Esophagus muscularis mucosa (tissue), 4 donors: ENCODE data around the gene PSKH1. TPM values are rescaled to one million over a fixed set of nuclear protein-coding genes. Genes with fewer than 3 reads are reported as not detected.

Source experiments
- DNase-seq: peaks from one replicate; pipeline ENCODE4 v3.0.0-alpha.2; 2017; ENCODE audit errors: extremely low spot score
- H3K27ac ChIP-seq, 4 donors: fragments of 200-600 bp; sonication (generic); replicated peaks in 1 of 4; 1 replicate in 3 of 4; 2 replicates in 1 of 4; pipeline ENCODE4 v1.5.1; 2016 to 2019; ENCODE audit warnings: mild to moderate bottlenecking in 1 of 4
- H3K27me3 ChIP-seq, 4 donors: fragments of 200-600 bp; sonication (generic); one replicate each; pipeline versions ENCODE4 v1.5.1 to v1.6.0; 2016 to 2019
- H3K36me3 ChIP-seq, 4 donors: fragments of 200-600 bp; sonication (generic); one replicate each; pipeline ENCODE4 v1.5.1; 2016 to 2019
- H3K4me1 ChIP-seq, 4 donors: fragments of 200-600 bp; sonication (generic); one replicate each; pipeline ENCODE4 v1.5.1; 2016 to 2019
- H3K4me3 ChIP-seq, 4 donors: fragments of 200-600 bp; sonication (generic); 1 replicate in 2 of 4; 2 replicates in 2 of 4; pipeline ENCODE4 v1.5.1; 2016 to 2019; ENCODE audit warnings: mild to moderate bottlenecking in 4 of 4, moderate library complexity in 1 of 4
- H3K9me3 ChIP-seq, 4 donors: fragments of 200-600 bp; sonication (generic); 1 replicate in 3 of 4; 2 replicates in 1 of 4; pipeline ENCODE4 v1.5.1; 2016 to 2019
- CTCF ChIP-seq, 3 experiments: fragments of 200-600 bp in 2 of 3; fragments of 450-650 bp in 1 of 3; sonication (generic) in 2 of 3; IDR thresholded peaks; one replicate each; pipeline ENCODE4 v1.5.1; 2017 to 2019; ENCODE audit warnings: antibody characterized with exemption in 3 of 3, mild to moderate bottlenecking in 2 of 3, moderate library complexity in 1 of 3
- EP300 ChIP-seq: sonication (generic); formaldehyde crosslinking; IDR thresholded peaks from one replicate; pipeline ENCODE4 v1.6.1; 2017; ENCODE audit warnings: antibody characterized with exemption
- POLR2A ChIP-seq: fragments of 450-650 bp; IDR thresholded peaks from one replicate; pipeline ENCODE4 v1.6.1; 2017; ENCODE audit warnings: antibody characterized with exemption, moderate library complexity, mild to moderate bottlenecking, low read depth
- POLR2AphosphoS5 ChIP-seq, 2 donors: sonication (generic); formaldehyde crosslinking; IDR thresholded peaks; one replicate each; pipeline ENCODE4 v1.6.1; 2017; ENCODE audit warnings: antibody characterized with exemption in 2 of 2
- WGBS: methylation state at CpG from one replicate; pipeline ENCODE4 v1.1.5; 2018; 5-methylcytosine and 5-hydroxymethylcytosine counted together
- intact Hi-C: fragments of 100-400 bp; cut with DNase I; formaldehyde crosslinking; loops from one replicate; pipeline ENCODE4 v1.15.1; 2023
- total RNA-seq, 4 donors: library from RNA; depleted of rRNA; stranded (reverse); fragments of >200 nt; gene quantifications; one replicate each; pipeline versions ENCODE4 v1.1.0 to v1.2.1, GENCODE V29; 2016

PSKH1 gene
- total RNA-seq, 4 donors from 2014 or later = 16.1 to 35.4 (median 26.4) TPM

DNA sequence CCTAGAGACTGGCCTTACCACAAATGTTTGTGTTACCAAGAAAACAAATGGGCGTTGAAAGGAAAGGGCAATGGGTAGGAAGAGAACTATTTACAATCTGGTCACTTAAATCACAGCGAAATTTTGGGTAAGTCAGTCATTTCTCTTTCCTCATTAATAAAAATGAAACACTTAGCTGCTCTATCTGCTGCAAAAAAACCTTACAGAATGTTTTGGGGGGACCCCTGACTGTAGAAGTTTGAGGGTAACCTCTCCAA is 47.1 kb upstream of the PSKH1 start:
- Histone ChIP-seq H3K4me3 (peak overlapping the region; percentile 85 to 99 (median 93)), H3K27ac (peak overlapping the region; percentile 98 to 99 (median 99)), H3K9me3 (no peaks in the 10 kb centered on the region), H3K27me3 (no peaks in the 10 kb centered on the region), H3K4me1 (peaks cover 54 to 79% (median 69%) of the 10 kb centered on the region in 4 donors), H3K36me3 (peaks cover 0 to 5% (median 0%) of the 10 kb centered on the region in 4 donors)
- intact Hi-C loops = no loop called here
- DNase-seq = no peak
- WGBS = 2% methylated on average over 2 of the region's 2 CpGs
- no peak for TF ChIP-seq POLR2AphosphoS5 (IDR thresholded peaks at IDR 0.05)
- TF ChIP-seq EP300 = no peak
- TF ChIP-seq CTCF (IDR thresholded peaks at IDR 0.05) = no peak
- no peak for TF ChIP-seq POLR2A

- intact Hi-C loops = no loop called here
- DNase-seq = peak; percentile 99
- Histone ChIP-seq H3K27ac (peak within 1 kb of the TSS; percentile 98 to 99 (median 99)), H3K27me3 (no peaks in the 10 kb centered on the region), H3K9me3 (no peaks in the 10 kb centered on the region), H3K36me3 (peaks cover 0 to 5% (median under 1%) of the 10 kb centered on the region in 4 donors), H3K4me3 (peak within 1 kb of the TSS; percentile 85 to 99 (median 93)), H3K4me1 (peaks cover 50 to 79% (median 66%) of the 10 kb centered on the region in 4 donors)
- 0% methylated on average over 4 of the region's 57 CpGs for WGBS
- TF ChIP-seq POLR2AphosphoS5 (IDR thresholded peaks at IDR 0.05) (peak; percentile 88 to 89), EP300 (no peak), CTCF (IDR thresholded peaks at IDR 0.05) (peak in 1 of 3 experiments; percentile 18), POLR2A (peak; percentile 39)
Measured at GRCh38 chr16:67846320-67847063, 46.6 kb upstream of the PSKH1 start, which contains the start of gene NUTF2. Gene NUTF2, plus strand, starts transcription at chr16:67846933. Its CDS starts 18,198 bp downstream, at chr16:67865131.

GRCh38 chr16:67847064-67847861 is 45.8 kb upstream of the PSKH1 start, which contains the start of gene CENPT:
Gene CENPT, minus strand, starts transcription at chr16:67847693. Its CDS starts 13,834 bp downstream, at chr16:67833859.
- Histone ChIP-seq H3K27ac (peak within 1 kb of the TSS; percentile 98 to 99 (median 99)), H3K27me3 (no peaks in the 10 kb centered on the region), H3K4me1 (peaks cover 48 to 81% (median 63%) of the 10 kb centered on the region in 4 donors), H3K4me3 (peak within 1 kb of the TSS; percentile 85 to 99 (median 93)), H3K9me3 (no peaks in the 10 kb centered on the region), H3K36me3 (peaks cover 0 to 10% (median 3%) of the 10 kb centered on the region in 4 donors)
- 0% methylated on average over 17 of the region's 62 CpGs for WGBS
- no peak for DNase-seq
- no peak for TF ChIP-seq POLR2AphosphoS5 (IDR thresholded peaks at IDR 0.05)
- no peak for TF ChIP-seq CTCF (IDR thresholded peaks at IDR 0.05)
- no peak for TF ChIP-seq POLR2A
- TF ChIP-seq EP300 = no peak
- intact Hi-C loops = no loop called here

DNA sequence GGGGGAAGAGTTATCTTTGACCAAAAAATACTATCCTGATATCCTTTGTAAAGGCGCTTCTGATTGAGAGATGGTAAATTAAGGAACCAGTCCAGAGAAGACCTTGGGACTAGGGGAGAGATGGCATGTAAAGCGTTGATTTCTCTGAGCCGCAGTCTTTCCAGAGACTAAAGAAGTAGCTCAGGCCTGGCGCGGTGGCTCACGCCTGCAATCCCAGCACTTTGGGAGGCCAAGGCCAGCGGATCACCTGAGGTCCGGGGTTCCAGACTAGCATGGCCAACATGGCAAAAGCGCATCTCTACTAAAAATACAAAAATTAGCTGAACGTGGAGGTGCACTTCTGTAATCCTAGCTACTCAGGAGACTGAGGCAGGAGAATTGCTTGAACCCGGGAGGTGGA is 44.9 kb upstream of the PSKH1 start:
- no peak for DNase-seq
- no peak for TF ChIP-seq EP300
- no peak for TF ChIP-seq POLR2AphosphoS5 (IDR thresholded peaks at IDR 0.05)
- no peak for TF ChIP-seq CTCF (IDR thresholded peaks at IDR 0.05)
- TF ChIP-seq POLR2A = no peak
- Histone ChIP-seq H3K27ac (peak overlapping the region; percentile 98 to 99 (median 99)), H3K4me3 (peak overlapping the region; percentile 85 to 99 (median 93)), H3K27me3 (no peaks in the 10 kb centered on the region), H3K9me3 (no peaks in the 10 kb centered on the region), H3K36me3 (peaks cover 0 to 10% (median 3%) of the 10 kb centered on the region in 4 donors), H3K4me1 (peaks cover 47 to 73% (median 56%) of the 10 kb centered on the region in 4 donors)
- intact Hi-C loops = no loop called here
- 83% methylated on average over 11 of the region's 11 CpGs for WGBS
